Adrenal gland (tissue), 5 donors: ENCODE measurements around the gene ATP8B3.

ENCODE experiments used
- POLR2A ChIP-seq, 2 donors: fragments of 450-650 bp; IDR thresholded peaks; one replicate each; pipeline ENCODE4 v1.6.1; 2017; ENCODE audit warnings: antibody characterized with exemption in 2 of 2, mild to moderate bottlenecking in 2 of 2, moderate library complexity in 1 of 2
- TF ChIP-seq, protein P1 (sequence below), 6 experiments: fragments of 450-650 bp in 4 of 6; fragments of 200-600 bp in 2 of 6; sonication (generic) in 1 of 6; IDR thresholded peaks; 1 replicate in 5 of 6; 2 replicates in 1 of 6; pipeline versions ENCODE4 v1.5.1 to v1.8.0; 2016 to 2021; ENCODE audit warnings: antibody characterized with exemption in 6 of 6, mild to moderate bottlenecking in 2 of 6, moderate library complexity in 1 of 6
- donor health status: DM: no; HTN: no; CAD: no.

- TF ChIP-seq, protein P1, sequence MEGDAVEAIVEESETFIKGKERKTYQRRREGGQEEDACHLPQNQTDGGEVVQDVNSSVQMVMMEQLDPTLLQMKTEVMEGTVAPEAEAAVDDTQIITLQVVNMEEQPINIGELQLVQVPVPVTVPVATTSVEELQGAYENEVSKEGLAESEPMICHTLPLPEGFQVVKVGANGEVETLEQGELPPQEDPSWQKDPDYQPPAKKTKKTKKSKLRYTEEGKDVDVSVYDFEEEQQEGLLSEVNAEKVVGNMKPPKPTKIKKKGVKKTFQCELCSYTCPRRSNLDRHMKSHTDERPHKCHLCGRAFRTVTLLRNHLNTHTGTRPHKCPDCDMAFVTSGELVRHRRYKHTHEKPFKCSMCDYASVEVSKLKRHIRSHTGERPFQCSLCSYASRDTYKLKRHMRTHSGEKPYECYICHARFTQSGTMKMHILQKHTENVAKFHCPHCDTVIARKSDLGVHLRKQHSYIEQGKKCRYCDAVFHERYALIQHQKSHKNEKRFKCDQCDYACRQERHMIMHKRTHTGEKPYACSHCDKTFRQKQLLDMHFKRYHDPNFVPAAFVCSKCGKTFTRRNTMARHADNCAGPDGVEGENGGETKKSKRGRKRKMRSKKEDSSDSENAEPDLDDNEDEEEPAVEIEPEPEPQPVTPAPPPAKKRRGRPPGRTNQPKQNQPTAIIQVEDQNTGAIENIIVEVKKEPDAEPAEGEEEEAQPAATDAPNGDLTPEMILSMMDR (IDR thresholded peaks at IDR 0.05), result no peak
- no peak for TF ChIP-seq POLR2A (IDR thresholded peaks at IDR 0.05)
Observed at GRCh38 chr19:1783354-1783753, 28.7 kb downstream of the ATP8B3 start.
